Gastroesophageal sphincter (tissue), 4 donors: ENCODE measurements around the gene ZNF30. TPM values are rescaled to one million over a fixed set of nuclear protein-coding genes. Genes with fewer than 3 reads are reported as not detected.
A peak's percentile ranks its signal among the peaks of the same experiment; 100 is the strongest.
"Not testable (repeated sequence)": the region's sequence is repeated elsewhere in the genome, so short reads cannot be mapped to it uniquely, and the experiment has no call there.

Experiments used
- ATAC-seq: fragments of 150-250 bp; one replicate; pipeline ENCODE4 v1.9.1; 2016; ENCODE audit warnings: mild to moderate bottlenecking, moderate library complexity
- H3K27ac ChIP-seq, 4 donors: fragments of 200-600 bp; sonication (generic) in 3 of 4; 1 replicate in 3 of 4; 2 replicates in 1 of 4; pipeline ENCODE4 v1.5.1; 2016 to 2019
- H3K27me3 ChIP-seq: fragments of 200-600 bp; sonication (generic); one replicate; pipeline ENCODE4 v1.5.1; 2019
- H3K36me3 ChIP-seq, 2 donors: fragments of 200-600 bp; sonication (generic); one replicate each; pipeline ENCODE4 v1.5.1; 2019; ENCODE audit warnings: control low read depth in 1 of 2
- H3K4me1 ChIP-seq, 3 donors: fragments of 200-600 bp; sonication (generic); 1 replicate in 2 of 3; 2 replicates in 1 of 3; pipeline ENCODE4 v1.5.1; 2016 to 2019; ENCODE audit warnings: control low read depth in 2 of 3
- H3K4me3 ChIP-seq, 2 donors: fragments of 200-600 bp; sonication (generic); one replicate each; pipeline ENCODE4 v1.5.1; 2019; ENCODE audit warnings: mild to moderate bottlenecking in 1 of 2, moderate library complexity in 1 of 2
- H3K9me3 ChIP-seq, 3 donors: fragments of 200-600 bp; sonication (generic); one replicate each; pipeline ENCODE4 v1.5.1; 2017 to 2019; ENCODE audit warnings: control low read depth in 2 of 3
- EP300 ChIP-seq: sonication (generic); formaldehyde crosslinking; IDR thresholded peaks from one replicate; pipeline ENCODE4 v1.6.1; 2017; ENCODE audit warnings: antibody characterized with exemption, mild to moderate bottlenecking
- POLR2A ChIP-seq, 2 donors: fragments of 450-650 bp; IDR thresholded peaks; one replicate each; pipeline ENCODE4 v1.6.1; 2017; ENCODE audit warnings: antibody characterized with exemption in 2 of 2, mild to moderate bottlenecking in 2 of 2, moderate library complexity in 1 of 2
- POLR2AphosphoS5 ChIP-seq: sonication (generic); formaldehyde crosslinking; IDR thresholded peaks from one replicate; pipeline ENCODE4 v1.6.1; 2017; ENCODE audit warnings: antibody characterized with exemption
- WGBS, 2 donors: methylation state at CpG; one replicate each; pipeline ENCODE4 v1.1.5; 2018; ENCODE audit warnings: low coverage in 1 of 2; 5-methylcytosine and 5-hydroxymethylcytosine counted together
- total RNA-seq, 4 donors: library from RNA; depleted of rRNA; stranded (reverse); fragments of >200 nt; gene quantifications; one replicate each; pipeline ENCODE4 v1.1.0, GENCODE V29; 2016
- TF ChIP-seq, protein P1 (sequence below), 4 experiments: fragments of 200-600 bp in 2 of 4; fragments of 450-650 bp in 2 of 4; sonication (generic) in 1 of 4; IDR thresholded peaks; one replicate each; pipeline ENCODE4 v1.5.1; 2017 to 2019; ENCODE audit warnings: antibody characterized with exemption in 4 of 4, mild to moderate bottlenecking in 2 of 4, moderate library complexity in 2 of 4

The ZNF30 gene
- total RNA-seq, 4 donors from 2014 or later, result 0.94 to 2.8 (median 2.4) TPM

DNA sequence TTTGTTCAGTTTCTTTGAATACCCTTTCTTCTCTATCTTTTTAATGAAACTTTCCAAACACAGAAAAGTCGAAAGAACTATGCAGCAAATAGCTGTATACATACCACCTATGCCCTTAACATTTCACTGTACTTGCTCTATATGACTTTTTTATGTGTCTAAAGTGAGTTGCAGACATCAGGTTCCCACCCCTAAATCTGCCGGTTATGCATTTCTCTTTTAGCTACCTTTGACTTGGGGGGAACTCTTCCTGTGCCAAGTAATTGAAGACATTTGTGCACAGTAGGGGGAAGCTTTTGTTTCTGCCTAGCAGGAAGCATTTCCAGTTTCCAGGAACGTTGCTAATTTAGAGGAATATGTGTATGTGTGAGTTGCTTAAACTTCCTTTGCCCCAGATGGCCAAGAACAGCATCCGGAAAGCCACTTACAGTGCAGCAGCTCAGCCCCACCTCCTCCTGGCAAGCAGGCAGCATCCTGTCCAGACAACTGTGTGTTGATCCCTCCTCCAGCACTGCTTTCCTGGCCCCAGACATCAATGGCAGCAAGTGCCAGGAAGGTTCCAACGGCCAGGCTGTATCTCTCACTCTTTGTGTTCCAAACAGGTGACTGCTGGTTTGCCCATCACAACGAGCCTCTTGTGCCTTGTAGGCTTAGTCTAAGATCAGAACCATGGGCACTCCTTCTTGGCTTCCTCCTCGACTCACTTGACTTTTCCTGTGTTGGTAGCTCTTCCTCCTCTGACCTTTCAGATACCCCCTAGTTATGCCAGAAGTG lies 58.7 kb downstream of the ZNF30 start:
- H3K27ac ChIP-seq, result peak overlapping the region in 2 of 4 donors; percentile 5
- ATAC-seq, result peak; percentile 83
- 21 to 50% methylated on average over 1 to 7 of the region's 7 CpGs for WGBS, 2 donors
- TF ChIP-seq EP300 (no peak), POLR2A (IDR thresholded peaks at IDR 0.05) (no peak), POLR2AphosphoS5 (peak; percentile 43)
- TF ChIP-seq, protein P1, sequence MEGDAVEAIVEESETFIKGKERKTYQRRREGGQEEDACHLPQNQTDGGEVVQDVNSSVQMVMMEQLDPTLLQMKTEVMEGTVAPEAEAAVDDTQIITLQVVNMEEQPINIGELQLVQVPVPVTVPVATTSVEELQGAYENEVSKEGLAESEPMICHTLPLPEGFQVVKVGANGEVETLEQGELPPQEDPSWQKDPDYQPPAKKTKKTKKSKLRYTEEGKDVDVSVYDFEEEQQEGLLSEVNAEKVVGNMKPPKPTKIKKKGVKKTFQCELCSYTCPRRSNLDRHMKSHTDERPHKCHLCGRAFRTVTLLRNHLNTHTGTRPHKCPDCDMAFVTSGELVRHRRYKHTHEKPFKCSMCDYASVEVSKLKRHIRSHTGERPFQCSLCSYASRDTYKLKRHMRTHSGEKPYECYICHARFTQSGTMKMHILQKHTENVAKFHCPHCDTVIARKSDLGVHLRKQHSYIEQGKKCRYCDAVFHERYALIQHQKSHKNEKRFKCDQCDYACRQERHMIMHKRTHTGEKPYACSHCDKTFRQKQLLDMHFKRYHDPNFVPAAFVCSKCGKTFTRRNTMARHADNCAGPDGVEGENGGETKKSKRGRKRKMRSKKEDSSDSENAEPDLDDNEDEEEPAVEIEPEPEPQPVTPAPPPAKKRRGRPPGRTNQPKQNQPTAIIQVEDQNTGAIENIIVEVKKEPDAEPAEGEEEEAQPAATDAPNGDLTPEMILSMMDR (IDR thresholded peaks at IDR 0.05), result no peak
- H3K9me3 ChIP-seq, result no peaks in the 10 kb centered on the region
- no peak overlapping the region for H3K4me3 ChIP-seq
- peaks cover 14% of the 10 kb centered on the region for H3K27me3 ChIP-seq
- H3K4me1 ChIP-seq, result peaks cover 0 to 7% (median 0%) of the 10 kb centered on the region in 3 donors
- no peaks in the 10 kb centered on the region for H3K36me3 ChIP-seq

DNA sequence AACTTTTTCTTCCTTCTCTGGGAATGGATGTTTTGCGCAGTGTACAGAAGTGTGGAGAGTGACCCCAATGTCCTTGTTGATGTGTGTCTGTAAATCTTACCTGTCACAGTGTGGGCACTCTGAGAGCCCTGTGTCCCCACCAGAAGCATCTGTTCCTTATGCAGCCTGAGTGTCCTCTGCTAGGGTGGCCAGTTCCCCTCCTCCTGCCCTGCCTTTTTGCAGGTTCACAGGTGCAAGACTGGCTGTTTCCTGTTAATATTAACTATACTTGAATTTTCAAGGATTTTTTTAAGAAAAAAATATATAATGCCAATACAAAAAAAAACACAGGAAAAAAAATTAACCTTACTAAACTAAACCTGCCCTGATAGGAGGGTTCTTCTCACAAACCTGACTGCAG lies 61.4 kb downstream of the ZNF30 start:
- Histone ChIP-seq H3K27ac (no peak overlapping the region), H3K4me3 (no peak overlapping the region), H3K36me3 (no peaks in the 10 kb centered on the region), H3K27me3 (peaks cover 10% of the 10 kb centered on the region), H3K4me1 (peaks cover 0 to 7% (median 0%) of the 10 kb centered on the region in 3 donors), H3K9me3 (no peaks in the 10 kb centered on the region)
- no peak for TF ChIP-seq POLR2A (IDR thresholded peaks at IDR 0.05)
- TF ChIP-seq POLR2AphosphoS5, result no peak
- no peak for TF ChIP-seq EP300
- TF ChIP-seq, protein P1 (IDR thresholded peaks at IDR 0.05), result no peak
- WGBS, 2 donors, result 100% methylated on average over 1 of the region's 1 CpG
- no peak for ATAC-seq

DNA sequence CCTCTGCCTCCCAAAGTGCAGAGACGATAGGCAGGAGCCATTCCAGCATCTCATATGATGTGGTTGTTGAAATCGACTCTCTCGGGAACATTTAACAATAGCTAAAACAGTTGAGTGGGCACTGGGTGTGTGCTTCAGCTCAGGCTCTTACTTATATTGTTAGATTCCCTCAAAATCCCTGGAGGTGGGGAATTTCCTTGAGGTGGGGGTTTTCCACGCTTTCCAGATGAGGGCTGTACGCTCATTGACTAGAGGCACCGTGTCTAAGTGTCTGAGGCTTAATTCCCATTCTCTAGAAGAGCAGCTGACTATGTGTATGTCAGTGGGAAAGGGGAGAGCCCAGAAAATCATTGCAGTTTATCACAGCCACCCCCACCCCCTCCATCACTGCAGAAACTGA lies 62.6 kb downstream of the ZNF30 start:
- ATAC-seq, result no peak
- TF ChIP-seq POLR2AphosphoS5, result no peak
- TF ChIP-seq, protein P1 (IDR thresholded peaks at IDR 0.05), result no peak
- no peak overlapping the region for H3K27ac ChIP-seq
- H3K4me3 ChIP-seq, result no peak overlapping the region
- H3K36me3 ChIP-seq, result no peaks in the 10 kb centered on the region
- H3K9me3 ChIP-seq, result no peaks in the 10 kb centered on the region
- peaks cover 0 to 11% (median 0%) of the 10 kb centered on the region in 3 donors for H3K4me1 ChIP-seq
- peaks cover 10% of the 10 kb centered on the region for H3K27me3 ChIP-seq
- 60 to 75% methylated on average over 3 to 4 of the region's 6 CpGs for WGBS, 2 donors

DNA sequence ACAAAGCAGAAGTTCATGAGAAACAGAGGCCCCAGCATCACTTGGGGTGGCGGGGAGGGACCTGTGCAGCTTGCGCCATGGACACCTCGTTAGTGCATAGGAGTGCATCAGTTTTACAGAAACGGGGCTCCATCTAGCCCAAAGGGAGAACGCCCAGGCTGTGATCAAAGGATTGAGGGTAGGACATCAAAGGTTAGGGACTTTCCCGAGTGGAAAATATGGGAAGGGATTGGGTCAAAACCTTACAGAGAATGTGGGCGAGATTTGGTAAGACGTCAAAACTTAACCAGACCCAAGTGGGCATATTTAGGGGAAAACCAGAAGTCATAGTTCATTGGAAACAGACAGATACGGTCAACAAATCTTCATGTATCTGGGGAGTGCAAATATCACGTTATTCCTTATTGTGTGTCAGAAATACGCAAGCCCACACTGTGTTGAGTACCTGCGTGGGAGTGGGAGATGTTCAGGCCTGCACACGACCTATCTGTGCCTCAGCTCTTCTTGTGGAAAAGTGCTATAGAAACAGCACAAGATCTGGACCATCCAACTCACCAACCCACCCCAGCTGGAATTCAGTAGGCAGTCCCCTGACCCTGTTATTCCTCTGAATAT lies 64.0 kb downstream of the ZNF30 start:
- no peaks in the 10 kb centered on the region for H3K9me3 ChIP-seq
- WGBS, 2 donors, result 67 to 74% methylated on average over 8 to 10 of the region's 13 CpGs
- no peak for TF ChIP-seq POLR2A (IDR thresholded peaks at IDR 0.05)
- no peak overlapping the region for H3K4me3 ChIP-seq
- H3K36me3 ChIP-seq, result no peaks in the 10 kb centered on the region
- peaks cover 0 to 19% (median 0%) of the 10 kb centered on the region in 3 donors for H3K4me1 ChIP-seq
- ATAC-seq, result no peak
- peaks cover 10% of the 10 kb centered on the region for H3K27me3 ChIP-seq
- no peak overlapping the region for H3K27ac ChIP-seq

DNA sequence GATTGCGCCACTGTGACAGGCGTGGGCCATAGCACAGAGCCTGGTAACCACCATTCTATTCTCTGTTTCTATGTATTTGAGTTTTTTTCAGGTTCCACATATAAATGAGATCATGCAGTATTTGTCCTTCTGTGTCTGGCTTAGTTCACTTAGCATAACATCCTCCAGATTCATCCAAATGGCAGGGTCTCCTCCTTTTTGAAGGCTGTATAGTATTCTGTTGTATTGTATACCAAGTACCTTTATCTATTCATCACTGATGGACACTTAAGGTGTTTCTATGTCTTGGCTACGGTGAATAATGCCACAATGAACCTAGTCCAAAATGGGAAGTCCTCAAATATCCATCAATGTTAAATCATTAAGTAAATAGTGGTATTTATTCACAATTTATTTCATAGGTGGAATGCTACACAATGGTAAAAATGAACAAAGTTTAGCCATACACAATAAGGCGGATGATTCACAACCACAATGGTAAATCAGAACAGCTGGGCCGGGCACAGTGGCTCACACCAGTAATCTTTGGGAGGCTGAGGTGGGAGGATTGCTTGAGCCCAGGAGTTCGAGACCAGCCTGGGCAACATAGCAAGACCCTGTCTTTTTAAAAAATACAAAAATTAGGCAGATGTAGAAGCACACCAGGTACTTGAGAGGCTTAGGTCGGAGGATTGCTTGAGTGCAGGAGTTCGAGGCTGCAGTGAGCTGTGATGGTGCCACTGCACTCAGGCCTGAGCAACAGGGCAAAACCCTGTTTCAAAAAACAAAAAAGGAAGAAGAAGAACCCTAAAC lies 65.0 kb downstream of the ZNF30 start:
- Histone ChIP-seq H3K27ac (no peak overlapping the region), H3K36me3 (no peaks in the 10 kb centered on the region), H3K9me3 (no peaks in the 10 kb centered on the region), H3K4me3 (no peak overlapping the region), H3K27me3 (peaks cover 10% of the 10 kb centered on the region), H3K4me1 (peaks cover 0 to 16% (median 0%) of the 10 kb centered on the region in 3 donors)
- ATAC-seq, result no peak
- TF ChIP-seq POLR2A (IDR thresholded peaks at IDR 0.05) (no peak), POLR2AphosphoS5 (no peak), EP300 (no peak)
- TF ChIP-seq, protein P1 (IDR thresholded peaks at IDR 0.05), result no peak
- 82 to 89% methylated on average over 7 to 8 of the region's 8 CpGs for WGBS, 2 donors

DNA sequence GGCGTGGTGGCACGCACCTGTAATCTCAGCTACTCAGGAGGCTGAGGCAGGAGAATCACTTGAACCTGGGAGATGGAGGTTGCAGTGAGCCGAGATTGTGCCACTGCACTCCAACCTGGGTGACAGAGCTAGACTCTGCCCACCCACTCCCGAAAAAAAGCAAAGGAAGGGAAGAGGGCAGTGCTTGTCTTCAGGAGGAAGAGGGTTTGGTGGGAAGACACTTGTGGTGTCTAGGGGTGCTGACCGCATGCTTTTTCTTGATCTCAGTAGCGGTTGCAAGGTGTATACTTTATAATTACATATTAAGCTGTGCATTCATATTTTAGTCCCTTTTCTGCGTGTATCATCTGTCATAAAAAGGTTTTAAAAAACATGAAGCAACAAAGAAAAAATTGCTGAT lies 65.9 kb downstream of the ZNF30 start:
- not testable (repeated sequence) for H3K36me3 ChIP-seq, H3K9me3 ChIP-seq, H3K27me3 ChIP-seq, ATAC-seq, H3K27ac ChIP-seq, H3K4me3 ChIP-seq
- 71 to 78% methylated on average over 1 to 7 of the region's 7 CpGs for WGBS, 2 donors
- H3K4me1 ChIP-seq, result peaks cover 0 to 21% (median 0%) of the 10 kb centered on the region in 3 donors
